ENCODE results near the gene COL4A6.

The COL4A6 gene

GRCh38 chrX:108306086-108306485 is 132.1 kb downstream of the COL4A6 start:
- Histone ChIP-seq H3K27ac (ENCODE audit: low read depth, low read length) (no peak overlapping the region), H3K36me3 (ENCODE audit: control insufficient read depth, low read length) (no peaks in the 10 kb centered on the region), H3K4me1 (ENCODE audit: control insufficient read depth, low read length) (no peaks in the 10 kb centered on the region), H3K4me3 (ENCODE audit: low read length) (no peak overlapping the region), H3F3A (ENCODE audit: control insufficient read depth, insufficient read depth) (no peaks in the 10 kb centered on the region), H3K4me2 (ENCODE audit: low read length) (no peak overlapping the region), H3K9me2 (replicated peaks; ENCODE audit: control insufficient read depth, low read length) (no peaks in the 10 kb centered on the region), H3K79me2 (ENCODE audit: control insufficient read depth, low read length) (no peaks in the 10 kb centered on the region), H4K20me1 (ENCODE audit: control insufficient read depth, insufficient read depth, low read depth, low read length) (no peaks in the 10 kb centered on the region), H3K9me3 (ENCODE audit: control insufficient read depth, insufficient read depth, low read length) (no peaks in the 10 kb centered on the region), H3K27me3 (ENCODE audit: control insufficient read depth, low read length) (no peaks in the 10 kb centered on the region)
- TF ChIP-seq CTCF (IDR thresholded peaks at IDR 0.05; ENCODE audit: low read depth, low read length, poor library complexity, severe bottlenecking), result no peak
- no peak for TF ChIP-seq EZH2phosphoT487 (IDR thresholded peaks at IDR 0.05; ENCODE audit: borderline replicate concordance, low read length)

- no peaks in the 10 kb centered on the region for H4K20me1 ChIP-seq (ENCODE audit: control insufficient read depth, insufficient read depth, low read depth, low read length)
- H3K4me2 ChIP-seq (ENCODE audit: low read length), result no peak overlapping the region
- H3K4me1 ChIP-seq (ENCODE audit: control insufficient read depth, low read length), result no peaks in the 10 kb centered on the region
- H3K9me3 ChIP-seq (ENCODE audit: control insufficient read depth, insufficient read depth, low read length), result no peaks in the 10 kb centered on the region
- H3K79me2 ChIP-seq (ENCODE audit: control insufficient read depth, low read length), result no peaks in the 10 kb centered on the region
- H3K27me3 ChIP-seq (ENCODE audit: control insufficient read depth, low read length), result no peaks in the 10 kb centered on the region
- H3K4me3 ChIP-seq (ENCODE audit: low read length), result no peak overlapping the region
- no peaks in the 10 kb centered on the region for H3K9me2 ChIP-seq (replicated peaks; ENCODE audit: control insufficient read depth, low read length)
- no peak overlapping the region for H3K27ac ChIP-seq (ENCODE audit: low read depth, low read length)
- H3K36me3 ChIP-seq (ENCODE audit: control insufficient read depth, low read length), result no peaks in the 10 kb centered on the region
- no peaks in the 10 kb centered on the region for H3F3A ChIP-seq (ENCODE audit: control insufficient read depth, insufficient read depth)
- TF ChIP-seq EZH2phosphoT487 (IDR thresholded peaks at IDR 0.05; ENCODE audit: borderline replicate concordance, low read length) (no peak), CTCF (IDR thresholded peaks at IDR 0.05; ENCODE audit: low read depth, low read length, poor library complexity, severe bottlenecking) (no peak)
These were observed 133.5 kb downstream of the COL4A6 start for GRCh38 chrX:108304757-108305156.

GRCh38 chrX:108304210-108304609 is 134.0 kb downstream of the COL4A6 start:
- H3K4me2 ChIP-seq (ENCODE audit: low read length), result no peak overlapping the region
- no peak overlapping the region for H3K27ac ChIP-seq (ENCODE audit: low read depth, low read length)
- no peak overlapping the region for H3K4me3 ChIP-seq (ENCODE audit: low read length)
- H3F3A ChIP-seq (ENCODE audit: control insufficient read depth, insufficient read depth), result no peaks in the 10 kb centered on the region
- no peaks in the 10 kb centered on the region for H3K36me3 ChIP-seq (ENCODE audit: control insufficient read depth, low read length)
- H3K9me3 ChIP-seq (ENCODE audit: control insufficient read depth, insufficient read depth, low read length), result no peaks in the 10 kb centered on the region
- H3K9me2 ChIP-seq (replicated peaks; ENCODE audit: control insufficient read depth, low read length), result no peaks in the 10 kb centered on the region
- H3K4me1 ChIP-seq (ENCODE audit: control insufficient read depth, low read length), result no peaks in the 10 kb centered on the region
- no peaks in the 10 kb centered on the region for H3K27me3 ChIP-seq (ENCODE audit: control insufficient read depth, low read length)
- H4K20me1 ChIP-seq (ENCODE audit: control insufficient read depth, insufficient read depth, low read depth, low read length), result no peaks in the 10 kb centered on the region
- TF ChIP-seq CTCF (IDR thresholded peaks at IDR 0.05; ENCODE audit: low read depth, low read length, poor library complexity, severe bottlenecking), result peak; percentile 48
- no peak for TF ChIP-seq EZH2phosphoT487 (IDR thresholded peaks at IDR 0.05; ENCODE audit: borderline replicate concordance, low read length)
- H3K79me2 ChIP-seq (ENCODE audit: control insufficient read depth, low read length), result no peaks in the 10 kb centered on the region

DNA sequence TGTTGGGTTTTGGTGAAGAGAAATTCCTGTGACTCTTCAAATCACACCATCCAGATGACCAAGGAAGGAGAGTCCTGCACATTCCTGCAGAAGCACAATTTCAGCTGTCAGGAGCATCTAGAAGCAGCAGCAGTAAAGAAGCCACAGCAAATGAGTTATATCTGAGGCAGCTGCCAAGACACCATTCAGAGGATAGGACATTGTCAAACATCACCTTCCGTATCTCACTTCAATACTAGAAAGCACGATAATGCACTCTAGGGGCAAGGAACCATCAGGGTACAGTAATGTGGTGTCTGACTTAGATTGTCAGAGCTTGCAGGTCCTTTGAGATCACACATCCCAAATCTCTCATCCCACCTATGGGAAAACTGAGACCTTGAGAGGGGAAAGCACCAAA is 134.5 kb downstream of the COL4A6 start:
- TF ChIP-seq CTCF (IDR thresholded peaks at IDR 0.05; ENCODE audit: low read depth, low read length, poor library complexity, severe bottlenecking) (no peak), EZH2phosphoT487 (IDR thresholded peaks at IDR 0.05; ENCODE audit: borderline replicate concordance, low read length) (no peak)
- no peak overlapping the region for H3K4me2 ChIP-seq (ENCODE audit: low read length)

More for the DNA sequence above, 134.5 kb downstream of the COL4A6 start:
- no peaks in the 10 kb centered on the region for H3K9me3 ChIP-seq (ENCODE audit: control insufficient read depth, insufficient read depth, low read length)
- no peaks in the 10 kb centered on the region for H3K9me2 ChIP-seq (replicated peaks; ENCODE audit: control insufficient read depth, low read length)
- H3K4me1 ChIP-seq (ENCODE audit: control insufficient read depth, low read length), result no peaks in the 10 kb centered on the region
- H3K27me3 ChIP-seq (ENCODE audit: control insufficient read depth, low read length), result no peaks in the 10 kb centered on the region
- no peaks in the 10 kb centered on the region for H3F3A ChIP-seq (ENCODE audit: control insufficient read depth, insufficient read depth)
- H4K20me1 ChIP-seq (ENCODE audit: control insufficient read depth, insufficient read depth, low read depth, low read length), result no peaks in the 10 kb centered on the region
- H3K79me2 ChIP-seq (ENCODE audit: control insufficient read depth, low read length), result no peaks in the 10 kb centered on the region
- H3K36me3 ChIP-seq (ENCODE audit: control insufficient read depth, low read length), result no peaks in the 10 kb centered on the region
- H3K27ac ChIP-seq (ENCODE audit: low read depth, low read length), result no peak overlapping the region
- no peak overlapping the region for H3K4me3 ChIP-seq (ENCODE audit: low read length)

All from DOHH2 (cell line).